Nephron (organoid): Measurements from ENCODE around the gene HNRNPL.
A peak's percentile ranks its signal among the peaks of the same experiment; 100 is the strongest.
"Not testable (repeated sequence)": the region's sequence is repeated elsewhere in the genome, so short reads cannot be mapped to it uniquely, and the experiment has no call there.

Experiments used
- H3K27ac Mint-ChIP-seq, 3 experiments: 2 replicates each; pipeline ENCODE4 v1.8.0; 2020; ENCODE audit warnings: mixed read lengths in 3 of 3, mild to moderate bottlenecking in 2 of 3, moderate library complexity in 1 of 3
- H3K27me3 Mint-ChIP-seq: 2 replicates; pipeline ENCODE4 v1.8.0; 2021; ENCODE audit warnings: low read depth, mild to moderate bottlenecking, moderate library complexity, mixed read lengths
- H3K36me3 Mint-ChIP-seq: 2 replicates; pipeline ENCODE4 v1.8.0; 2020; ENCODE audit warnings: low read depth, mixed read lengths
- H3K4me1 Mint-ChIP-seq: 2 replicates; pipeline ENCODE4 v1.8.0; 2020; ENCODE audit warnings: mixed read lengths
- H3K4me3 Mint-ChIP-seq, 3 experiments: 2 replicates each; pipeline ENCODE4 v1.8.0; 2020; ENCODE audit warnings: mild to moderate bottlenecking in 3 of 3, mixed read lengths in 3 of 3, moderate library complexity in 2 of 3
- H3K9me3 Mint-ChIP-seq: 2 replicates; pipeline ENCODE4 v1.8.0; 2020; ENCODE audit warnings: mixed read lengths
- CTCF ChIP-seq, 3 experiments: fragments of 200-600 bp; sonication (generic); IDR thresholded peaks; one replicate each; pipeline ENCODE4 v1.5.0; 2021; ENCODE audit warnings: antibody characterized with exemption in 3 of 3; ENCODE audit not compliant: unreplicated experiment in 3 of 3

HNRNPL gene

DNA sequence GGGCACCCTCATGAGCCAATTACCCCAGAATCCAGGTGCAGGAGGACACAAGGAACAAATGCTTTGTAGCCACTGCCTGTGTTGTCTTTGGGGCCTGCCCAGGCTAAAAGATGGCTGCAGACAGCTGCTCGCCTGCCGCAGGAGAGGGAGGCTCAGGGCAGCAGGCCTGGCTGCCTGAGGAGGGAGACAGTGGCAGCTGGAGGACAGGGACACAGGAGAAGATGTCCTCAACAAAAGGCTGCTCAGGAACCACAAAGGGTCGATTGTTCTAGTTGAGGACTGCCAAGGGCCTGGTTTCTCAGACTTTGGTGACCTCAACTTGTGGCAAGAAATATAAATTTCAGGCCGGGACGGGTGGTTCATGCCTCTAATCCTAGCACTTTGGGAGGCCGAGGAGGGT lies 42.0 kb upstream of the HNRNPL start:
- peak overlapping the region; percentile 56 to 82 (median 70) for H3K27ac Mint-ChIP-seq
- no peaks in the 10 kb centered on the region for H3K9me3 Mint-ChIP-seq
- no peak for TF ChIP-seq CTCF (IDR thresholded peaks at IDR 0.05; ENCODE audit: unreplicated experiment in 3 of 3)
- H3K36me3 Mint-ChIP-seq = peaks cover 4% of the 10 kb centered on the region
- H3K4me3 Mint-ChIP-seq = peak overlapping the region in 1 of 3 experiments; percentile 26
- H3K4me1 Mint-ChIP-seq = peaks cover 17% of the 10 kb centered on the region
- H3K27me3 Mint-ChIP-seq = no peaks in the 10 kb centered on the region

GRCh38 chr19:38890686-38891085 lies 40.9 kb upstream of the HNRNPL start:
- H3K9me3 Mint-ChIP-seq = no peaks in the 10 kb centered on the region
- no peak for TF ChIP-seq CTCF (IDR thresholded peaks at IDR 0.05; ENCODE audit: unreplicated experiment in 3 of 3)
- H3K36me3 Mint-ChIP-seq = peaks cover 4% of the 10 kb centered on the region
- H3K4me3 Mint-ChIP-seq = no peak overlapping the region
- no peaks in the 10 kb centered on the region for H3K27me3 Mint-ChIP-seq
- peaks cover 24% of the 10 kb centered on the region for H3K4me1 Mint-ChIP-seq
- H3K27ac Mint-ChIP-seq = no peak overlapping the region

- Mint-ChIP-seq H3K27me3 (no peaks in the 10 kb centered on the region), H3K4me3 (no peak overlapping the region), H3K27ac (no peak overlapping the region), H3K4me1 (peaks cover 22% of the 10 kb centered on the region), H3K9me3 (no peaks in the 10 kb centered on the region), H3K36me3 (peaks cover 4% of the 10 kb centered on the region)
- TF ChIP-seq CTCF (IDR thresholded peaks at IDR 0.05; ENCODE audit: unreplicated experiment in 3 of 3) = no peak
Measured at GRCh38 chr19:38889803-38890202, 40.0 kb upstream of the HNRNPL start.

GRCh38 chr19:38888876-38889275 lies 39.1 kb upstream of the HNRNPL start:
- TF ChIP-seq CTCF (IDR thresholded peaks at IDR 0.05; ENCODE audit: unreplicated experiment in 3 of 3) = no peak
- H3K27me3 Mint-ChIP-seq = no peaks in the 10 kb centered on the region
- H3K27ac Mint-ChIP-seq = no peak overlapping the region
- no peaks in the 10 kb centered on the region for H3K9me3 Mint-ChIP-seq
- H3K4me1 Mint-ChIP-seq = peaks cover 18% of the 10 kb centered on the region
- no peak overlapping the region for H3K4me3 Mint-ChIP-seq
- H3K36me3 Mint-ChIP-seq = peaks cover 4% of the 10 kb centered on the region

- not testable (repeated sequence) for H3K27ac Mint-ChIP-seq, H3K4me3 Mint-ChIP-seq, H3K9me3 Mint-ChIP-seq, H3K27me3 Mint-ChIP-seq
- peaks cover 11% of the 10 kb centered on the region for H3K4me1 Mint-ChIP-seq
- peaks cover 13% of the 10 kb centered on the region for H3K36me3 Mint-ChIP-seq
Measured at GRCh38 chr19:38884691-38885090, 34.9 kb upstream of the HNRNPL start.

DNA sequence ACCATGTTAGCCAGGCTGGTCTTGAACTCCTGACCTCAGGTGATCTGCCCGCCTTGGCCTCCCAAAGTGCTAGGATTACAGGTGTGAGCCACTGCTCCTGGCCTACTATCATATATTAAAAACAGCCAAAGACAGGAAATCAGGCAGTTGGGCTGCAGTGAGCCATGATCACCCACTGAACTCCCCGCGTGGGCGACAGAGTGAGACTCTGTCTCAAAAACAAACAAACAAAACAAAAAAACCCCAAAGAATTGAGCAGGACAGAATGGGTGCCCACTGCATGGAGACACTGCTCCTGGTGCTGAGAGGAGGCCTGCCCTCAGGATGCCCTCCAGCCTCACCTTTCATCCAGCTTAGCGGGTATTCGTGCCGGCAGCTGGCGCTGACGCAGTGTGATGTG lies 33.5 kb upstream of the HNRNPL start:
- H3K4me3 Mint-ChIP-seq = no peak overlapping the region
- peaks cover 9% of the 10 kb centered on the region for H3K36me3 Mint-ChIP-seq
- peak overlapping the region; percentile 44 to 71 (median 62) for H3K27ac Mint-ChIP-seq
- peaks cover 18% of the 10 kb centered on the region for H3K4me1 Mint-ChIP-seq
- H3K27me3 Mint-ChIP-seq = no peaks in the 10 kb centered on the region
- TF ChIP-seq CTCF (IDR thresholded peaks at IDR 0.05; ENCODE audit: unreplicated experiment in 3 of 3) = no peak
- H3K9me3 Mint-ChIP-seq = no peaks in the 10 kb centered on the region
